ENCODE results near the gene SPOP. TPM values are rescaled to one million over a fixed set of nuclear protein-coding genes. Genes with fewer than 3 reads are reported as not detected.
"Not testable (repeated sequence)": the region's sequence is repeated elsewhere in the genome, so short reads cannot be mapped to it uniquely, and the experiment has no call there.

Gene SPOP
- total RNA-seq, 1 donor from 2014 or later: 68.3 TPM

- intact Hi-C loops (cut with DNase I): loop anchor here (5.0 kb wide), 2 partner anchors 38 to 98 kb away; partner anchors contain the start of gene SPOP
- no peak for DNase-seq (ENCODE audit: low spot score)
These were observed 98.9 kb downstream of the SPOP start for GRCh38 chr17:49578952-49579500.

DNA sequence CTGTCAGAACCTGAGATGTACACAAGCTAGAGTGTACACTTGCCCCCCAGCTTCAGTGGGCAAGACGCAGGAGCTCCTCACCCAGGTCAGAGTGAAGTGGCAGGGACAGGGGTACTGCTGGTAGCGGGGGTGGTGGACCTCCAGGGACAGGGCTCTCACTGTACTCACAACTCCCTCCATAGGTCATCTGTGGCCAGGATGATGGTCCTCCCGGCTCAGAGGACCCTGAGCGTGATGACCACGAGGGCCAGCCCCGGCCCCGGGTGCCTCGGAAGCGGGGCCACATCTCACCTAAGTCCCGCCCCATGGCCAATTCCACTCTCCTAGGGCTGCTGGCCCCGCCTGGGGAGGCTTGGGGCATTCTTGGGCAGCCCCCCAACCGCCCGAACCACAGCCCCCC is 99.5 kb downstream of the SPOP start:
- intact Hi-C loops (cut with DNase I): loop anchor here (5.0 kb wide), 2 partner anchors 39 to 99 kb away; partner anchors contain the start of gene SPOP

DNA sequence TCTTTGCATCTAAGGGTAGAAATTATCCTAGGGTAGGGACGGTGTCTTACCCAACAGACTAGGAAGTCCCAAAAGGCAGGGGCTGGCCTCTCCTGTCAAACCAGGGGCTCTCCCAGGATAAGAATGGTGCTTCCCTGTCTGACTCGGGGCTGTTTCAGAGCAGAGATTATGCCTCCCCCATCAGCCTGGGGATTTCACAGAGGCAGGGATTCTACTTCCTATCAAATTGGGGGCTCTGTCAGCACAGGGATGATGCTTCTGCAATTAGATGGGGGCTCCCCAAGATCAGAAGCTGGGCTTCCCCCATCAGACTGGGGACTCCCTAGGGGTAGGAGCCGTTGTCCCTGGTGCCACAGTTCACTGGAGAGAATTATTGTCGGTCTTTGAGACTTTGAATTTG is 99.9 kb downstream of the SPOP start:
- DNase-seq (ENCODE audit: low spot score): no peak
- intact Hi-C loops (cut with DNase I): loop anchor here (5.0 kb wide), 2 partner anchors 39 to 99 kb away; partner anchors contain the start of gene SPOP

More for the DNA sequence above, 99.5 kb downstream of the SPOP start:
- DNase-seq (ENCODE audit: low spot score): peak; percentile 71

DNA sequence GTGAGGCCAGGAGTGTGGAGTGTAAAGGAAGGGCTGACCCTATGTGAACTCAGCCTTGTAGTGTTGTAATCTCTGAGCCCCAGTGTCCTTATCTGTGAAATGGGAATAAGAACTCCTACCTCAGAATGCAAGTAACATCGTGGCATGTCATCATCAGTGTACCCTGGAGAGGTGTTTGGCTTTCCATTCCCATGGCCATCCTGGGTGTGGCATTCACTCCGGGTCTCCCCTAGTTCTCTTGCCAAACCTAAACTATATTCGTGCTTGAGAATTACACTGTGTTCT is 100.3 kb downstream of the SPOP start:
- intact Hi-C loops (cut with DNase I): loop anchor here (5.0 kb wide), 2 partner anchors 40 to 100 kb away; partner anchors contain the start of gene SPOP
- no peak for DNase-seq (ENCODE audit: low spot score)

DNA sequence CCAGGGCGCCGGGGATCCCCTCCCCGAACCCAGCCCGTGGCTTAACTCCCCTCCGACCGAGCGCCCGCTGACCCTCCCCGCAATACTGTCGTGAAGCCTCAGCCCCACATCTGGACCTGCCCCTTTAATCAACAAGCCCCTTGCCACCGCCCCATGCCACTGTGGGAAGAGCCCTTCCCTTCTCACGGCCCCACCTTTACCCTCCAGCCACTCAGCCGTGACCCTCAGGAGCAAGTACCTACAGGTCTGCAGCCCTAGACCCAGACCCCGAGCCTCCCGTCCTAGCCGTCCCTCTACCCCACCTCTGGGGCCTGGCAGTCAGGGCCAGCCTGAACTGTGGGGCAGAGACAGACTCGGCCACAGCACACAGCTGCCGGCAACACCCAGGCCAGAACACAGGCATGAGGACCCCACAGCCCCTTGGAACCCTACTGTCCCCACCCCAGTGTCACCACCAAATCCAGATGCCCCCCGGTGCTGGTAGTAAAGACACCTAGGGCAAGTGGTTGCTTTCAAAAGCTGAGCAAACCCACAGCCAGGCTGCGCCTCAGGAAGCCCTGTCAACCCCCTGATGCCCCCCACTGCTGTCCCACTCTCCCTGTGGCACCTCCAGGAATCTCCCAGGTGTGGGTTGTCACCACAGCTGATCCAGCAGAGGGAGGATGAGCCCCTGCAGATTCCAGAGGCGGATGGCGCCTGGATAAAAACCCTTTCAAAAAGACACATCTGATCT is 100.8 kb downstream of the SPOP start:
- DNase-seq (ENCODE audit: low spot score): peak; percentile 54
- intact Hi-C loops (cut with DNase I): loop anchor here (5.0 kb wide), 2 partner anchors 40 to 100 kb away; partner anchors contain the start of gene SPOP

DNA sequence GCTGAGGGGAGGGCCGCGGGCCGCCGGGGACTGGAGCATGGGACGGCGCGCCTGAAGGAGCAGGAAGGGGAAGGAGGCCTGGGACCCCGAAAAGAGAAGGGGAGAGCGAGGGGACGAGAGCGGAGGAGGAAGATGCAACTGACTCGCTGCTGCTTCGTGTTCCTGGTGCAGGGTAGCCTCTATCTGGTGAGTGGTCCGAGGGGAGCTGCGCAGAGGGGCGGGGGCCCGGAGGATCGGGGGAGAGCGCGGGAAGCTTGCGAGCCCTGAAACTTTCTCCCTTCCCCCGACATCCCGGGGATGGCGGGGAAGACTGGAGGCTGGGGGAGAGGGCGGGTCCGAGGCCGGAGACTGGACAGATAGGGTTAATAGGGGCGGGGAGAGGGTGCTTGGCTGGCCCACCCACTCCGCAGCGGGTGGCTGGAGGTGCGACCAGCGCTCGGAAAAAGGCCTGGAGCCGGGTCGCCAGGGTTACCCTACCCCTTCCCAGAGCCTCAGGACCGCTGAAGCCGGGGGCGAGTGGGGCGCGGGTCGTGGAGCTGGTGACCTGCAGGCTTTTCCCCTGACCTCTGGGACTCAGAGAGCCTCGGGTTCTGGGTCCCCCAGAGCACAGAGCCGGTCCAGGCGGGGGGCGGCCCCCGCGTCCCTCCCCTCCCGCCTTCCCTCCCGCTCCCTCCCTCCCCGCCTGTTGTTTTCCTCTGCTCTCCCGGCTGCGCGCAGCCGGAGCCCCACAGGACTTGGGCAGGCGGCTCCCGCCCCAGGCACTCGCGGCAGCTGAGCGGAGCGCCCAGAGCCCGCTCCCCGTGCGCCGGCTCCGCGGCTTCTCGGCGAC is 101.6 kb downstream of the SPOP start:
- intact Hi-C loops (cut with DNase I): loop anchor here (5.0 kb wide), 2 partner anchors 41 to 101 kb away; partner anchors contain the start of gene SPOP
- DNase-seq (ENCODE audit: low spot score): peak; percentile 73

DNA sequence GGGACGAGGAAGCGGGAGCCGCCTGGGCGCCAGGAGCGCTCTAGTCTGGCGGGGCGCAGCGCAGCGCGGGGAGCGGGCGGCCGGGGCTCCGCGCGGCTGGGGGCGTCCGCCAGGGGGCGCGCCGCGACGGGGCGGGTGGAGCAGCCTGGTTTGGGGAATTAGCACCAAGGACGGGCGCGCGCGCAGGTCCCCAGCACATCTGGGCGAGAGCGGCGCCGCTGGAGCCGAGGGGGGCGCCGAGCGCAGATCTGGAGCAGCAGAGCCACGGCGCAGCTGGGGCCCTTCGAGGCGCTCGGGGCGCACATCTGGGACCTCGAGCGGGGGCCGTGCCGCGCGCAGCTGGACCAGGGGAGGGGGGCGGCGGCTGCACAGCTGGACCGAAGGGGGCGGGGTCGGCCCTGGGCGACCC is 102.2 kb downstream of the SPOP start, which contains the start of gene NXPH3:
Gene NXPH3, plus strand, starts transcription at position 193 of the 409 bp plus-strand sequence. CDS start 349 bp downstream, outside the sequence.
- peak; percentile 88 for DNase-seq (ENCODE audit: low spot score)
- intact Hi-C loops (cut with DNase I): loop anchor here (5.0 kb wide), 2 partner anchors 42 to 102 kb away; partner anchors contain the start of gene SPOP

GRCh38 chr17:49574945-49575678 is 102.8 kb downstream of the SPOP start:
- peak; percentile 43 for DNase-seq (ENCODE audit: low spot score)
- intact Hi-C loops (cut with DNase I): loop anchor here (5.0 kb wide), 2 partner anchors 42 to 102 kb away; partner anchors contain the start of gene SPOP

GRCh38 chr17:49574323-49574781 is 103.5 kb downstream of the SPOP start:
- intact Hi-C loops (cut with DNase I): no loop called here
- DNase-seq (ENCODE audit: low spot score): peak; percentile 63

DNA sequence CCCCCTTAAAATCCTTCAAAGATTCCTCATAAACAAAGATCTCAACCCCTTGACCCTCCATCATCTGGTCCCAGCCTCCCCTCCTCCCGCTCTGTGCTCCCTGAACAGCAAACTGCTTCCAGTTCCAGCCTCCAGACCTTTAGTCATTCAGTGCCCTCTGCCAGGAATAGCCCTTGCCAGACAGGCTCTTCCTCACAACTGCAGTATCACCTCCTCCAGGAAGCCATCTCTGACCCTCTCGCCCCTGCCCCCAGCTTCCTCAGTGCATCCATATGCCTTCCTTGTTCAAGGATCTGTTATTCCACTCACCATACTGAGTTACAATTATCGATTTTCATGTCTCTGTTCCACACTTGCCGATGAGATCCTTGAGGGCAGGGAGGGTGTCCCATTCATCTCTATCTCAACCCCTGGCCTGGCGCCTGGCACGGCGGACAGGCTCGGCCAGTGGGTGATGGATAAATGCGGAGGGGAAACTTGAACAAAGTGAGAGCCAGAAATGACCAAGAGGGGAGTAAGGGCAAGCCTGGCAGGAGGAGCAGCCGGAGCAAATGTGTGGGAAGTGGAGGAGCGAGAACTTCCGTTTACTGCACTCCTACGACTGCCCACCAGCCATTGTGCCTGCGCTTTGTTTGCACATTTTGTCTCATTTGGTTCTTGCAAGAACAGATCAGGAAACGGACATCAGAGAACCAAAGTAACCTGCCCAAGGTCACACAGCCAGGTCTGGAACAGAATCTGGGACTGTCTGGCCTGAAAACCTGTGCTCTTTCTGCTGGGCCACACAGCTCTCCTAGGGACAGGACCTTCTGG is 104.2 kb downstream of the SPOP start:
- intact Hi-C loops (cut with DNase I): no loop called here

DNA sequence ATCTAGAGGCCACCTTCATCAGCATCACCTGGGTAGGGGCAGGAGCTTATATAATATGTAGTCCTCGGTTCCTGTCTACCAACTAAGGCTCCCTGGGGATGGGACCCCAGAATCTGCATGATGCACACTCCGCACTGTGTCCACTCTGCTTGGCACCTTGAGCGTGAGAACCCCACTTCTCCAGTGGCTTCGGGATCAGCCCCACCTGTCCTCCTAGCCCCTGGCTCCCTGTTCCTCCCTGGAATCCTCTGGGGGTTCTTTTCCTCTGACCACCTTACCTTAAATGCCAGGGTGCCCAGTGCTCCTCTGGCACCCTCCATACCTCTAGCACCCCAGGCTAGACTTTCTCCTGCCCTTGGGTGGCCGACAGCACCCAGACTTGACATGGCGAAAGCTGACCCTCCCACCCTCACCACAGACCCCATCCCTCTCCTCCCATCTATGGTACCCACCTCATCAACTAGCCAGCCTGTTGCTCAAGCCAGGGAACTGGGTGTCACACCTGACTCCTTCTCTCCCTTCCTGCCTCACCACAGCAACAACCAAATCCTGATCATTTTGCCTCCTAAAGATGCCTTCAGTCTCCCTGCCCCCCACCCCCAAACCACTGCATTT is 105.0 kb downstream of the SPOP start:
- peak; percentile 49 for DNase-seq (ENCODE audit: low spot score)
- intact Hi-C loops (cut with DNase I): no loop called here

More for the DNA sequence above, 104.2 kb downstream of the SPOP start:
- peak; percentile 51 for DNase-seq (ENCODE audit: low spot score)

DNA sequence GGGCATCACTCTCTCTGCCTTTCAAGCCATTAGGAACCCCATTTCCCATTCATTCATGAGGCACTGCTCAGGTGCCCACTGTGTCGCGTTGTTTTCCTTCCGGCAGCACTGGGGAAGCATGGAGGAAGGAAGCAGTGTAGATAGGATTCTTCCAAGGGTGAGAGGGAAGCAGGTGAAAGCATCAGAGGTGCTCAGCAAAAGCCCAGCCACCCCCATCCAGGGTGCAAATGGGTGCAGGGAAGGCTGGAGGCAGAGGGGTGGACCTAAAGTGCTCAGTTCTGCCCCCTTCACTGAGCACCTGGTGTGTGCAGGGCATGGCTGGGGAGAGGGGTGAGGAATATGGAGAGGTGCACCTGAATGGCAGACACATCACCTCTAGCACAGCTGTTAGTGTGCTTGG is 105.7 kb downstream of the SPOP start:
- intact Hi-C loops (cut with DNase I): no loop called here
- DNase-seq (ENCODE audit: low spot score): peak; percentile 67

DNA sequence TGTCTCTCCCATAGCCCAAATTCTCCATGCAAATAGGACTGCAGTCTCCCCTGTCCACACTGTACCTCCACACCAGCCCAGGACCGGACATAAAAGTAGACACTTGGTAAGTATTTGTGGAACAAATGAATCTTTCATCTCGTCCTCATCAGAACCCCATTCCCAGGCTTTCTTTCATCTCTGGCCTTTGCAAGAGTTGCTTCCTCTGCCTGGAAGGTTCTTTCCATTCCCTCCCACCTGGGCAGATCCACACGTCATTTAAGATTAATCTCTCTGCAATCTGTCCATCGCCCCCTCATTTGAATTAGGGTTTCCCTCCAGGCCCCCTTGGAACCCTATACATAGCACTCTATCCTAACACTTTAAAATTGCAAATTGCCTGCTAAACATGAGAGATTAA is 106.1 kb downstream of the SPOP start:
- intact Hi-C loops (cut with DNase I): loop anchor here (2.0 kb wide), 1 partner anchor 279 kb away; no protein-coding TSS in a partner anchor
- DNase-seq (ENCODE audit: low spot score): no peak

- intact Hi-C loops (cut with DNase I): loop anchor here (2.0 kb wide), 1 partner anchor 280 kb away; no protein-coding TSS in a partner anchor
- DNase-seq (ENCODE audit: low spot score): no peak
These were observed 106.6 kb downstream of the SPOP start for GRCh38 chr17:49571283-49571682.

- DNase-seq (ENCODE audit: low spot score): no peak
- intact Hi-C loops (cut with DNase I): loop anchor here (1.0 to 2.0 kb wide), 2 partner anchors 280 to 428 kb away; no protein-coding TSS in a partner anchor
These were observed 107.2 kb downstream of the SPOP start for GRCh38 chr17:49570540-49571242.

DNA sequence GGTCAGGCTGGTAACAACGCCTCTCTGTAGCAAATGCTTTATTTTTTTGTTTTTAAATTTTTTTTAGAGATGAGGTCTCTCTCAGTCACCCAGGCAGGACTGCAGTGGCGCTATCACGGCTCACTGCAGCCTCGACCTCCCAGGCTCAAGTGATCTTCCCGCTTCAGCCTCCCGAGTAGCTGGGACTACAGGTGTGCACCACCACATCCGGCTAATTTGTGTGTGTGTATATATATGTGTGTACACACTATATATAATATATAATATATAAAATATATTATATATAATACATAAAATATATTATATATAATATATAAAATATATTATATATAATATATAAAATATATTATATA is 109.2 kb downstream of the SPOP start:
- intact Hi-C loops (cut with DNase I): loop anchor here (5.0 kb wide), 1 partner anchor 214 kb away; no protein-coding TSS in a partner anchor
- not testable (repeated sequence) for DNase-seq (ENCODE audit: low spot score)

All from cardiac septum (tissue), 1 donor.